ENCODE data around the gene CDKN2B-AS1. TPM values are rescaled to one million over a fixed set of nuclear protein-coding genes. Genes with fewer than 3 reads are reported as not detected.

Gene CDKN2B-AS1
- total RNA-seq, 6 donors from 2014 or later, result 1.3 to 3.0 (median 1.7) TPM; not detected in 1

DNA sequence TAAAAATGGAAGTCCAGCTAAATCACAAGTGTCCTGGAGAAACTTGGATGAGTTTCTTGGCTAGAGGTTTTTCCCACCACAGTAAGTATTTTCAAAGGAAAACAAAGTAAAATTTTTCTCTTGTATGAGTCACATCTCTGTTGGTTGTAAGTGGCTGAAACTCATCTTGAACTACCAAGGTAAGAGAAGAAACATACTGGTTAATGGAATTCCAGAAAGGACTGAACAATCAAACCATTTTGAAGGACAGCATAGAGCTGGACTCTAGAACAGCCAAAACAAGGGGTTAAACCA is 117.3 kb downstream of the CDKN2B-AS1 start:
- Histone ChIP-seq H3K9me3 (no peaks in the 10 kb centered on the region), H3K27me3 (no peaks in the 10 kb centered on the region), H3K27ac (no peak overlapping the region), H3K4me1 (peaks cover 0 to 1% (median 0%) of the 10 kb centered on the region in 4 donors), H3K36me3 (no peaks in the 10 kb centered on the region), H3K4me3 (no peak overlapping the region)
- peak in 1 of 2 donors; percentile 74 for ATAC-seq (ENCODE audit: low FRiP score in 2 of 2)
- TF ChIP-seq POLR2AphosphoS5 (IDR thresholded peaks at IDR 0.05) (no peak), EP300 (IDR thresholded peaks at IDR 0.05) (no peak), POLR2A (IDR thresholded peaks at IDR 0.05) (no peak)
- TF ChIP-seq, protein P1, sequence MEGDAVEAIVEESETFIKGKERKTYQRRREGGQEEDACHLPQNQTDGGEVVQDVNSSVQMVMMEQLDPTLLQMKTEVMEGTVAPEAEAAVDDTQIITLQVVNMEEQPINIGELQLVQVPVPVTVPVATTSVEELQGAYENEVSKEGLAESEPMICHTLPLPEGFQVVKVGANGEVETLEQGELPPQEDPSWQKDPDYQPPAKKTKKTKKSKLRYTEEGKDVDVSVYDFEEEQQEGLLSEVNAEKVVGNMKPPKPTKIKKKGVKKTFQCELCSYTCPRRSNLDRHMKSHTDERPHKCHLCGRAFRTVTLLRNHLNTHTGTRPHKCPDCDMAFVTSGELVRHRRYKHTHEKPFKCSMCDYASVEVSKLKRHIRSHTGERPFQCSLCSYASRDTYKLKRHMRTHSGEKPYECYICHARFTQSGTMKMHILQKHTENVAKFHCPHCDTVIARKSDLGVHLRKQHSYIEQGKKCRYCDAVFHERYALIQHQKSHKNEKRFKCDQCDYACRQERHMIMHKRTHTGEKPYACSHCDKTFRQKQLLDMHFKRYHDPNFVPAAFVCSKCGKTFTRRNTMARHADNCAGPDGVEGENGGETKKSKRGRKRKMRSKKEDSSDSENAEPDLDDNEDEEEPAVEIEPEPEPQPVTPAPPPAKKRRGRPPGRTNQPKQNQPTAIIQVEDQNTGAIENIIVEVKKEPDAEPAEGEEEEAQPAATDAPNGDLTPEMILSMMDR (IDR thresholded peaks at IDR 0.05), result no peak
- DNase-seq, result no peak

DNA sequence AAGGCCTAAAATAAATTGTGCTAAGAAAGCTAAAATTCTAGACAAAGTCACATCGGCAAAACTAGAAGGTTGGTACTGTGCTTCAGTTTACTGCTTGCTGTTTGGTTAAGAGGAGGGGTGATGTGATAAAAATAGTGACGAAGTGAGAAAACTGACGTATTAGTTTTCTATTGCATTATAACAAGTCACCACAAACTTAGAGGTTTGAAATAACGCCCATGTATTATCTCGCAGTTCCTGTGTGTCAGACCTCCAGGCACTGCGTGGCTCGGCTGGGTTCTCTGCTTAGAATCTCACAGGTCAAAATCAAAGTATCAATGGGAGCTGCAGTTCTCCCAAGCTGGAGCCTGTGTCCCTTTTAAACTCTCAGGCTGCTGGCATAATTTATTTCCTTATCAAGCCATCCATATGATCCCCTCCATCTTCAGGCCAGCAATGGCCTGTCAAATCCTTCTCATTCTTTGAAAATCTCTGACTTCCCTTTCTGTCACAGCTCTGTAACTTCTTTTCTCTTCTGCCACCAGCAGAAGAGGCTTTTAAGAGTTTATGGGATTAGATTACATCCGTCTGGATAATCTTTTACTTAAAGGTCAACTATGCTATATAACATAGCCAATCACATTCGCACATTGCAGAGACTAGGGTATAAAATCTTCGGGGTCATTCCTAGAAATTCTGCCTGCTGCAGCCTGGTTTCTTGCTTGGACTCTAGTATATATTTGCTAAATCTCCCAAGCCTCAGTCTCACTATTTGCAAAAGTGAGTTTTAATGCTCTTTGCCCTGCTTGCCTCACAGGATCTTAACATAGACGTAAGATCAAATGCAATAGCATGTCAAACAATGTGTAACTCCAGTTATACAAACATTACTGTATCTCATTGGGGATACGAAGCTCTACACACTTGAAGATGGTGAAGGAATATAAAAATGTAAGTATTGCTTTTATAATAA is 118.6 kb downstream of the CDKN2B-AS1 start:
- no peaks in the 10 kb centered on the region for H3K27me3 ChIP-seq
- no peaks in the 10 kb centered on the region for H3K9me3 ChIP-seq
- ATAC-seq (ENCODE audit: low FRiP score in 2 of 2) (no peak), DNase-seq (no peak)
- TF ChIP-seq POLR2A (IDR thresholded peaks at IDR 0.05), result no peak
- no peak for TF ChIP-seq EP300 (IDR thresholded peaks at IDR 0.05)
- no peak for TF ChIP-seq POLR2AphosphoS5 (IDR thresholded peaks at IDR 0.05)
- TF ChIP-seq, protein P1 (IDR thresholded peaks at IDR 0.05), result no peak
- H3K36me3 ChIP-seq, result no peaks in the 10 kb centered on the region
- H3K27ac ChIP-seq, result no peak overlapping the region
- 83 to 86% methylated on average over 12 of the region's 12 CpGs for WGBS, 2 donors
- no peak overlapping the region for H3K4me3 ChIP-seq
- peaks cover 8 to 12% (median 10%) of the 10 kb centered on the region in 4 donors for H3K4me1 ChIP-seq

DNA sequence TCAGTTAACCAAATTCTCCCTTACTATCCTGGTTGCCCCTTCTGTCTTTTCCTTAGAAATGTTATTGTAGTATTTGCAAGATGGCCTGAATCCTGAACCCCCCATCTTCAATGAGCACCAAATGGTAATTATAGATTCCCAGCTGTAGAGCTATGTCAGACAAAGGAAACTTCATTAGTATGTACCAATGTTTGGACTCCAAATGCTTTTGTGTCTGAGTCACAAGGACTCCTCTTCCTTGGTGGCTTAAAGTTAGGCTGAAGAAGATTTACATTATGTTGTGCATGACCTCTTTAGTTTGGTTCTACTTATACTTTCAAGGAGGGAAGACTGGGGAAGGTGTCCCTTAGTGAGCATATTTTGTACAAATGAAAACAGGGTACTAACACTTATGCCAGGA is 120.4 kb downstream of the CDKN2B-AS1 start:
- ATAC-seq (ENCODE audit: low FRiP score in 2 of 2), result no peak
- Histone ChIP-seq H3K36me3 (no peaks in the 10 kb centered on the region), H3K27me3 (no peaks in the 10 kb centered on the region), H3K4me1 (peaks cover 8 to 22% (median 10%) of the 10 kb centered on the region in 4 donors), H3K27ac (no peak overlapping the region), H3K4me3 (no peak overlapping the region), H3K9me3 (no peaks in the 10 kb centered on the region)
- no peak for DNase-seq
- TF ChIP-seq POLR2AphosphoS5 (IDR thresholded peaks at IDR 0.05), result no peak
- no peak for TF ChIP-seq POLR2A (IDR thresholded peaks at IDR 0.05)
- TF ChIP-seq EP300 (IDR thresholded peaks at IDR 0.05), result no peak
- TF ChIP-seq, protein P1 (IDR thresholded peaks at IDR 0.05), result no peak

DNA sequence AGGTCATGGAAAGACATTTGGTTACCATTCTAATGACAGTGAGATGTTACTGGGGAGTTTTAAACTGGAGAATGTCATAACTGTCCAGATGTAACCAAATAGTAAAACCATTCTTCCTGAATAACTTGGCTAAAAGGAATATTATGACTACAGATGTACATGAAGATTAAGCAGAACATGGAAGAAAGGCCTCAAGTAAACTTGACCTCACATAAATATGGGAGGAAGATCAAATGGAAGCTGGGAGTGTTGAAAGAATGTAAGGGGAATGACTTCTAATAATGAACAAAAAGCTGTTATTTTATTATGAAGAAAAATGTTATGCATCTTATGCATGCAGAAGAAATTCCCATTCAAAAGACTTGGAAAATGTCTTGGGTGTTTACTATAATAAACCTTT is 122.2 kb downstream of the CDKN2B-AS1 start:
- DNase-seq (no peak), ATAC-seq (ENCODE audit: low FRiP score in 2 of 2) (no peak)
- H3K4me3 ChIP-seq, result no peak overlapping the region
- TF ChIP-seq POLR2A (IDR thresholded peaks at IDR 0.05) (no peak), EP300 (IDR thresholded peaks at IDR 0.05) (no peak), POLR2AphosphoS5 (IDR thresholded peaks at IDR 0.05) (no peak)
- TF ChIP-seq, protein P1 (IDR thresholded peaks at IDR 0.05), result no peak
- H3K4me1 ChIP-seq, result peaks cover 8 to 22% (median 10%) of the 10 kb centered on the region in 4 donors
- peak overlapping the region in 1 of 4 donors; percentile 62 for H3K27ac ChIP-seq
- H3K27me3 ChIP-seq, result no peaks in the 10 kb centered on the region
- H3K9me3 ChIP-seq, result no peaks in the 10 kb centered on the region
- H3K36me3 ChIP-seq, result no peaks in the 10 kb centered on the region
